ENCODE measurements around the gene C1orf159.
"Not testable (repeated sequence)": the region's sequence is repeated elsewhere in the genome, so short reads cannot be mapped to it uniquely, and the experiment has no call there.

Gene C1orf159

DNA sequence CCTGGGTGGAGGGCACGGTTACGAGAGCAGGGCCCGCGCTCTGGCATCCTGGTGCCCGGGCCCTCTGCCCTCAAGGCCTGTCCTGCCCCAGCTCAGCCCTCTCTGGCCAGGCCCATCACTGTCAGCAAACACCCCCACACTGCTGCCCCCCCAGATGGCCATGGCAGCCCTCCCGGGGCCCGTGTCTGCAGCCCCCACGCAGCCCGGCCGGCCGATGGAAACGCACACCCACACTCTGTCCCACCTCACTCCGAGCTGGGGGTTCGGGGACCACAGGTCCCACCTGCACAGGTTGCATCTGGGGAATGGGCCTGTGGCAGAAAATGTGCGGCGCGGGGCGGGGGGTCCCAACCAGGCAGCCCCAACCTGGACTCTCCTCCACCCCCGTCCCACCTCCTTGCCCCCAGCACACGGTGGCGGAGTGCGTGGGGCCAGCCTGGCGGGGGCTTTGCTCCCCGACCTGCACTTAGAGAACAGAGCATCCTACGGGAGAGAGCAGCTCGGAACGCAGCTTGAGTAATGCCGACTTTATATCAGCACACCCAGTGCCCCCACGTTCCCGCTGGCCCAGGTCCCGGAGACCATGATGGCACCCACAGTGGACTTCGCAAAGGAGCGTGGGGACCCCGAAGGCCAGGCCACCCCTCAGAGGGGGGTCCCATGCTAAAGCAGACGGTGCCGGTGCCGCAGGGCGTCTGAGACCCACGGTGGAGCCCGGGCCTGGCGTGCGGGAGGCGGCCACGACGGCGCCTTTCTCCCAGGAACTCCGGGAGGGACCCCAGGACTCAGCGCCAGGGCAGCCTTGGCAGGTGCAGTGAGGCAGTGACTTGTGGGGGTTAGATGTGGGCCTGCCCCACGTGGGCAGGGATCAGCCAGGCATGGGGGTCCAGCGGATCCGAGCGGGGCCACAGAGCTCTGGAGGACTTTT is 34.3 kb downstream of the C1orf159 start:
- DNase-seq (ENCODE audit: low read depth), result no peak

DNA sequence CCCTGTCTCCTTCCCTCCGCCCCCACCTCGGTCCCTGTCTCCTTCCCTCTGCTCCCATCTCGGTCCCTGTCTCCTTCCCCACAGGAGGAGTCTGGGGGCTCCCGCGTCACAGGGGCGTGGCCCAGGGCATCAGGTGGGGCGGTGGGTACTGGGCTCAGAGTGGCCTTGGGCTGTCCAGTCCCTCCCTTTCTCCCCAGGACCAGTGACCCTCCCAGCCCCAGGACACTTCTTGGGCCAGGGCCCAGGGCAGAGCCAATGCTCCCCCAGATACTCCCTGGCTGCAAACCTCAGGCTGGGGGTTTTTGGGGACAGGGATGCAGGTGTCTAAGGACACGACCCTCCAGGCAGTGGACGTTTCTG is 35.0 kb downstream of the C1orf159 start:
- DNase-seq (ENCODE audit: low read depth), result no peak

DNA sequence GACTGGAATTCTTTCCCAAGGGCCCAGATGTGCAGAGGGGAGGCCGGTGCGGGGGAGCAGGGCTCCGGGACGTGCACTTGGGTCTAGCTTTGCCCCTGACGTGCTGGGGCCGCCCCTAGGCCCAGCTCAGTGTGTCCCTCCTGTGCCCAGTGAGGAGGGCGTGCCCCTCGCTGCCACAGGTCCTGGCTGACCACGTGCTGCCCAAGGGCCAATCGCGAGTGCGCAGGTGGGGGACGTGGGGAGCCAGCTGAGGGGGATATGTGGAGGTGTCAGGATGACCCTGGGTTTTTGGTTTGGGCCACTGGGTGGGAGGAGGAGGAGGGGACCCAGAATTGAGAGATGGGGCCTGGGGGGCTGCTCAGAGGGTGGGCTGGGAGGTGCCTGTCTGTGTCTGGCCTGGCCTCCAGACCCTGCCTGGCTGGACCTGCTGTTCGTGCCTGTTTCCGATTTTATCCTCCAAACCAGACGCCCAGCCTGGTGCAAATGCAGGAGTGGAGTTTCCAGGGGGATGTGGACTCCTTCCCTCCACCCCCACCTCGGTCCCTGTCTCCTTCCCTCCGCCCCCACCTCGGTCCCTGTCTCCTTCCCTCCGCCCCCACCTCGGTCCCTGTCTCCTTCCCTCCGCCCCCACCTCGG is 35.6 kb downstream of the C1orf159 start:
- DNase-seq (ENCODE audit: low read depth), result no peak

DNA sequence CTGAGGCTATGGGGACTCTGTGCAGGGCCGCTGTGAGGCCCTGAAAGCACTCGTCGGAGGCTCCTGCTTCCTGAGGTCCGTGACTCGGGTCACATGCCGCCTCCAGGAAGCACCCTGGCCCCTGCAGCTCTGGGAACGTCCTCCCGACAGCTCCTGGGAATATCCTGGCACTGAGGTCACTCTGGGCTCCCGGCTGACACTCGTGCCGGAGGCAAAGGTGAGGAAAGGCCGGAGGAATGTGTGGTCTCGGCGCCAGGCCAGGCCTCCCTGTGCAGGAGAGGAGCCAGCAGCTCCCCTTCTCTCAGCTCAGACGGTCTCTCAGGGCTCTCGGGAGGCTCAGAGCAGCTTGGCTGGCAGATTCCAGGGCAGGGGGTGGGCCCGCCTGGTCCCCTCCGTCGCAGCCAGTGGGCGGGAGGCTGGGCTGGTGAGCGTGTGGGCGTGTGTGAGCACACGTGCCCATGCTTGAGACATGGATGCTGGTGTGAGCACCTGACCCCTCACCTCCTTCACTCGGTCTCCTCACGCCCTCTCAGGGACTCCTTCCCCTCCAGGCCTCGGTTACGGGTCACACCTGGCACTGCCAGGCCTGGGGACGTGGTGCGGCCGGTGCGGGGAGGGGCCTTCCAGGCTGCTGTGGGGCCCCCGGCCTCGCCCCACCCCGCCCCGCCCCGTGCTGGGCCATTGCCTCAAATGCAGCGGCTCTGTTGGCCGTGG is 36.3 kb downstream of the C1orf159 start:
- DNase-seq (ENCODE audit: low read depth), result no peak

DNA sequence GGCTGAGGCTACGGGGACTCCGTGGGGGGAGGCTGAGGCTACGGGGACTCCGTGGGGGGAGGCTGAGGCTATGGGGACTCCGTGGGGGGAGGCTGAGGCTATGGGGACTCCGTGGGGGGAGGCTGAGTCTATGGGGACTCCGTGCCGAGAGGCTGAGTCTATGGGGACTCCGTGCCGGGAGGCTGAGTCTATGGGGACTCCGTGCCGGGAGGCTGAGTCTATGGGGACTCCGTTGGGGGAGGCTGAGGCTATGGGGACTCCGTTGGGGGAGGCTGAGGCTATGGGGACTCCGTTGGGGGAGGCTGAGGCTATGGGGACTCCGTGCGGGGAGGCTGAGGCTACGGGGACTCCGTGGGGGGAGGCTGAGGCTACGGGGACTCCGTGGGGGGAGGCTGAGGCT is 38.5 kb downstream of the C1orf159 start:
- DNase-seq (ENCODE audit: low read depth), result not testable (repeated sequence)

DNA sequence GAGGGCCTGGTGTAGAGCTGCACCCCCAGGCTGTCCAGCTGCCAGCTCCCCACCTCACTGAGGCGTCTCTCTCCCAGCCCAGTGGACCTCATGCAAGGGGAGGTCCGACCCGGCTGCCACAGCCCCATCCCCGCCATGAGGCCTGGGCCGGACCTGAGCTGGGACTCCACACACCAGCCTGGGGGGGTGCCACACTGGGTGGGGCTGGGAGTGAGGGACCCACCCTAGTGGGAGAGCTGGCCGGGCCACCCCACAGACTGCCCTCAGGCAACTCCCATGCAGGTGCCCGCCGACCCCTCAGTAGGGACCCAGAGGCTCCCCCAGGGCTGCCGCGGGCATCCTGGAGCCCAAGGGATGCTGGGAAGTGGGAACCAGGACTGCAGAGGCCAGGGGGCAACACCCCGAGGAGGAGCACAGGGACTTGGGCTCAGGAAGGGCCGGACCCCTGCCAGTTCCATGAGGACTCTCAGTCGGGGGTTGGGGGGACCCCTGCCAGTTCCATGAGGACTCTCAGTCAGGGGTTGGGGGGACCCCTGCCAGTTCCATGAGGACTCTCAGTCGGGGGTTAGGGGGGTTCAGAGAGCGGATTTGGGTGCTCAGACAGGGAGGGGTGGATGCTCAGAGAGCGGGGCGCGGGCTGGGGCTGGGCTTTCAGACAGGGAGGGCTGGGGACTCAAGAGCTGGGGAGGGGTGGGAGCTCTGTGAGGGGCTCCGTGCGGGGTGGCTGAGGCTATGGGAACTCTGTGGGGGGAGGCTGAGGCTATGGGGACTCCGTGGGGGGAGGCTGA is 40.5 kb downstream of the C1orf159 start:
- DNase-seq (ENCODE audit: low read depth), result no peak

DNA sequence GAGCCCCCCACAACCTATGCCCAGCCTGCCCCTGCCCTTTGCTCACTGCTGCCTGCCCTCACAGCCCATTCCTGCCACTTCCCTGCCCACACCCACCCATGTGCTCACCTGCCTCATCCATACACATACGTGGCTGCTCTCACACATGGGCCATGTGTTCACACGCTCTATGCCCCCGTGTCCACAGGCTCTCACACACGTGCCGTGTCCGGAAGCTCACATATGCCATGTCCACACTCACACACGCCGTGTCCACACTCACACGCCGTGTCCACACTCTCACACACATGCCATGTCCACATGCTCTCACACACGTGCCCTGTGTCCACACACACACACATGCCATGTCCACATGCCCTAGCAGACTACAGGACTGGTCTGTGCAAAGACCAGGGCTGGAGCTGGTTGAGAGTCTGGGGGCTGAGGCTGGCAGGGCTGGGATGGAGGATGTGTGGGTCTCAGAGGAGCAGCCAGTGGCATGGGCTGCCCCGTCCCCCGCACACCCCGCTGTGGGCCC is 41.2 kb downstream of the C1orf159 start:
- no peak for DNase-seq (ENCODE audit: low read depth)

DNA sequence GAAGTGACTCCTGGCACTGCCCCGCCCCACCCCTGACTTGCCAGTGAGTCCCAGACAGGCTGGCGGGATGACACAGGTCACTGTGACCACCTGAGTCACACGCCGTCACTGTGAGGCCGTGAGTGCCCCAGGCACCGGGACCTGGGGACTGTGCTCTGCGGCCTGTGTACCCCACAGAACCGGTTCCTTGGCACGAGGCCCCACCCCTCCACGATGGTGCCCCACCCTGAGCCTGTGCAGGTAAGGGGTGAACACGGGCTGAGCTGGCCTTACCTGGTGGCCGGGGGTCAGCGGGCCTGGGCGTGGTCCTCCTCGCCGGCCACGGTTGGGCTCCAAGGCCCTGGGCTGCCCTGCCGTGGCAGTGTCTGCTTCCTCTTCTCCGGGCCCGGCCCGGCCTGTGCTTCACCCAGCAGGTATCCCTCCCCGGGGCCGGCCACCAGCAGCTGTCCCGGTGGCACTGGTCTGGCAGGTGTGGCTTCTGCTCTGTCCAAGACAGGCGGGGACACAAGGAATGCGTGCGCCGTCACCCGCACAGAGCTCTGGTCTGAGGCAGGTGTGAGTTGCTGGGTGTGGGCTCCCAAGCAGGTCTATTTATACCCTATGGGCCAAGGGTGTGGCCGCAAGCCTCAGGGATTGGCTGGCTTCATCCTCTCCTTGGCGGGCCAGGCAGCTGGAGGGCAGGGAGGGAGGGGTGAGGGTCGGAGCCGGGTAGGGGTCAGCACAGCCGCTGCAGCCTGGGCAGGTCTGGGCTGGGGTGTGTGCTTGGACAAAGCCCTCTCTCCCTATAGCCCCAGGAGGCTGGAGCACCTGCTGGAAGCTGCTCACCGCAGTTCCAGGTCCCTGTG is 41.9 kb downstream of the C1orf159 start, which contains the start of gene RNF223:
RNF223 (minus strand) TSS at position 564 of the 845 bp plus-strand sequence. CDS start 1,740 bp downstream, outside the sequence.
- no peak for DNase-seq (ENCODE audit: low read depth)

DNA sequence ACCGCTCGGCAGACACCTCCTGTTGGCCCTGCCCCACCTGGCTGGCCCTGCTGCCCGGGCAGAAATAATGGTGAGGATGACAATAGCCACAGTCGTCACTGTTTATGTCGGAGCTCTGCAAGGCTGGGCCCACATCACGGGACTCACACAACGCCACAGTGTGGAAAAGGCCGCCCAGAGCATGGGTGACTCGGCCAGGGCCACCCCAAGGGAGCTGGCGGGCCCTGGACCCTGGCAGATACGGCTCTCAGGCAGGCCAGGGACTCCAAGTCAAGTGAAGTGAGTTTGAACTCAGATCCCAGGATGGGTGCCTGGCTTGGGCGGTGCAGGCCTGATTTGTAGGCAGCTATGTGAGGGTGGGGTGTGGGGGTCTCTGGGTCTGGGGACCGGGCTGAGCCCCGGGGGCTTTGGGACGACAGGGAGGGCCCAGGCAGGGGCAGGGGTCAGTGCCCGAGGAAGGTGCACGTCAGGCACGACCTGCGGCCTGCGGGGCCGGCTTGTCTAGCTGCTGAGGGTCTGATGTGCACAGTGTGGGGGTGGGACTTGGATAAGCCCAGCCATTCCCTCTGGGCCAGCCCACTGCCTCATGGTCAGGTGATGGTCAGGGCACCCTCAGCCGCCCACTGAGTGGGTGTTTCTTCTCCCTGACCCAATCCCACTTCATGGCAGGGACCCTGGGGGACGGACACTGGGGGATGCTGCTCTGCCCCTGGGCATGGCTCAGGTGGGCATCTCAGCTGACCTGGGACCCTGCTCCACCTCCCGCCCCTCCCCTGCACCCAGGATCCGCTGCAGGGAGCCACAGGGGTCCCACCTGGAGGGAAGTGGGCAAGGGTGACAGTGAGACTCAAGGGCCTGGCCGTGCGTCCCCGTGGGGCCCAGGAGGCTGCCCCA is 42.8 kb downstream of the C1orf159 start:
- DNase-seq (ENCODE audit: low read depth), result no peak

DNA sequence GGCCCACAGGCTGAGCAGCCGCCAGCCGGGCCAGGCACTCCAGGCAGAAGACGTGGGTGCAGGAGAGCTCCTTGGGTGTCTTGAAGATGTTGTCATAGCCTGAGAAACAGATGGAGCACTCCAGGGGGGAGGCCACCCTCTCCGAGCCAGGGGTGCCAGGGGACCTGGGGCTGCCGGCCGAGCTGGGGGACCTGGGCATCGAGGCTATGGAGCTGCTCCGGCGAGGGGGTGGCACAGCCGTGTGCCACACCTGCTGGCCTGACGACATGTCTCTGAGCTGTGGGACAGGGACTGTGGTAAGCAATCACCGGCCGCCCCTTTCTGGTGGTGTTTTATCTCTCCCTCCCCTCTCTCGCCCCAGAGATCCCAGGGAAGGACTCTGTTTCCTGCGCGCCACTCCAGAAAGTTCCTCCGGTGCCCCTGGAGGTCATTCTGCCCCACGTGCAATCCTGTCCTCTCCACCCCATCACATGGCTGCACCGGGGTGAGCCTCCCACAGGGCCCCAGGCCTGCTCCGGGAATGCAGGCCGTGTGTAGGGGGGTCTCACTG is 43.5 kb downstream of the C1orf159 start:
- DNase-seq (ENCODE audit: low read depth), result no peak

DNA sequence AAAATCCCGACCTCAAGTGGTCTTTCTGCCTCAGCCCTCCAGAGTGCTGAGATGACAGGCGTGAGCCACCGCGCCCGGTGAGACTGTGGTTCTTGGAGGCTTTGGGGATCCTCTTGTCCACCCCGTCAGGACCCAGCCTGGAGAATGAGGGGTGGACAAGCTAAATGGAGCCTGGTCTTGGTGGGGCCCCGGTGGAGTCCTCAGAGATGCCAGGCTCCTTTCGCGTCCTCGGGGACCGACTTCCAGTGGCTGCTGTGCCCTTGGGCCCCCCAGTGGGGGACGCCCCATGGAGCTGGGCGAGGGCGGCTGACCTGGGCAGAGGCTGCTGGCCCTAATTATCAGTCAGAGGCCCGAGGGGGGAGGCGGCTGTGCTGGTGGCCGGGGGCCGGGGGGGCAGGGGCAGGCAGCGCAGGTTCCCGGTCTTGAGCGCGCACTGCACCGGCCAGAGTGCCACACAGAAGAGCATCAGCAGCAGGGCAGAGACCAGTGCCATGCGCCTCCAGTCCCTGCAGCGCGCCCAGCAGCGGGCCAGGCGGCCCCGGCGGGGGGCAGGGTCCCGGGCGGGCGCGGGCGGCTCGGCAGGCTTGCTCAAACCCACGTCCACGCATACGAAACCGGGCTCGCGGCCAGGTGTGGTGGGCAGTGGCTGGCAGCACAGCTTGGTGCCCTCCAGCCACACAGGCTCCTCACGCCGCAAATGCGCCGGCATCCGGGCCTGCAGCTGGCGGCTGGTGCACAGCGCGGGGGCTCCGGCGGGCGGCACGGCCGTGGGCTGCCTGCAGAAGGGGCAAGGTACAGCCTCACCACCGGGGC is 44.2 kb downstream of the C1orf159 start:
- DNase-seq (ENCODE audit: low read depth), result no peak

DNA sequence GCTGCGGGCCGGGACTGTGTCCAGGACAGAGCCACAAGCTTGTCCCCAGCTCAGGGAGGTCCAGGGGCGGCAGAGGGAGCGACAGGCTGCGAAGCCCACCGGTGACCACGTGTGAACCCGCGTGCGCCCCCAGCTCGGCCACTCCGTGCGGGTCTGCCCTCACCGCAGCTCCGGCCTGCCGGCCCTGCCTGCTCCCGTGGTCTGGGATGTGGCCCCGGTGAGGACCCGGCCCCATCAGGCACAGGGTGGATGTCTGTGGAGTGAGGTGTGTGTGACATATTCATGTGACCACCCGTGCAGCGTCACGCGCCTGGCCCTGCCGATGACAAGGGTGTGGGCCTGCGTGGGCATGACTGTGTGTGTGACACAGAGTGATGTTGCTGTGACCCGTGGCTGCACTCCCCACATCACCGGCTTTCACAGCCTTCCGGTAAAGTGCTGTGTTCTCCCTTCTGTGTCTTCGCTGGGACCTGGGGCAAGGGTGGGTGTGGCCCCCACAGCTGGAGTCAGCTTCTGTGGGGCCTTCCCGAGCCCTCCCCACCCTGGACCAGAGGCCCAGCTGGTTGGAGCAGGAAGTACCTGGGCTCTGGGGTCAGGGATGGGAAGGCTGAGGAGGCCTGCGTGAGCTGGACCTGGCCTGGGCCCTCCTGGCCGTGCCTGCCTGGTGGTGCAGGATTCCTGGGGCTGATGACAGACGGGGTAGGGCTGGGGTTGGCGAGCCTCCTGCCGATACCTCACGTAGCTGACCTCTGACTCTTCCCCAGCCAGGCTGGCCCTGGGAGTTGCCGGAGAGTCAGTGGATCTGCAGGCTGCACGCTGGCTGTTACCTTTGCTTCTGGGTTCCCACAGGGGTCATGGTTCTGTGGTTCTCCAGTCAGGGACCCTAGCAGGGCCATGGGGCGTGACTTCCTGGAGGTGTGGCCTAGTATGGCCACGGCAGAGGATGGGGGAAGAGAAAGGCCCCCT is 45.9 kb downstream of the C1orf159 start:
- no peak for DNase-seq (ENCODE audit: low read depth)

DNA sequence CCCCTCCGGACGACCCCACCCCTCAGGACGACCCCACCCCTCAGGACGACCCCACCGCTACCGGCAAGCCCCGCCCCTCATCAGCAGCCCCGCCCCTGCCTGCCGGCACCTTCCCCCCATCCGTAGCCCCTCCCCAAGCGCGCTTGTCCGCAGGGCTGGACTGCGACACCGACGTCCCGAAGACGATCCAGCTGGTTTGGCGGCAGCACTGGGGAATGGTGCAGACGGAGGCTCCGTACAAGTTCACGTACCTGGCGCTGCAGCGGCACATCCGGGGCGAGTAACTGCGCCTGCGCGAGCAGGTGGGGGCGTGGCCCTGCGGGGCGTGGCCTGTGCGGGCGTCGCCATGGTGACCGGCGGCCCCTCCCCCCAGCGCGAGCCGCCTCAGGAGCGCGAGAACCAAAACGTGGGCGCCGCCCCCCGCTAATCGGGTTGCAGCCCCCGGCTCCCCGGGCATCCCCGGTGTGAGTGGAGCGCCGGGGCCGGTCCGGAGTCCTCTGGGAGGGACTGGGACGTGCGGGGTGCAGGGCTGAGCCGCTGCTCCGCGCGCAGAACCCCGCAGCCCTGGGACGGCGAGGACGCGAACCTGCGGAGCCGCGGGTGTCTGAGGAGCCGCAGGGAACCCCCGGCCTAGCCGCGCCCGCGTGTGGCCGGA is 46.7 kb downstream of the C1orf159 start:
- DNase-seq (ENCODE audit: low read depth), result no peak

DNA sequence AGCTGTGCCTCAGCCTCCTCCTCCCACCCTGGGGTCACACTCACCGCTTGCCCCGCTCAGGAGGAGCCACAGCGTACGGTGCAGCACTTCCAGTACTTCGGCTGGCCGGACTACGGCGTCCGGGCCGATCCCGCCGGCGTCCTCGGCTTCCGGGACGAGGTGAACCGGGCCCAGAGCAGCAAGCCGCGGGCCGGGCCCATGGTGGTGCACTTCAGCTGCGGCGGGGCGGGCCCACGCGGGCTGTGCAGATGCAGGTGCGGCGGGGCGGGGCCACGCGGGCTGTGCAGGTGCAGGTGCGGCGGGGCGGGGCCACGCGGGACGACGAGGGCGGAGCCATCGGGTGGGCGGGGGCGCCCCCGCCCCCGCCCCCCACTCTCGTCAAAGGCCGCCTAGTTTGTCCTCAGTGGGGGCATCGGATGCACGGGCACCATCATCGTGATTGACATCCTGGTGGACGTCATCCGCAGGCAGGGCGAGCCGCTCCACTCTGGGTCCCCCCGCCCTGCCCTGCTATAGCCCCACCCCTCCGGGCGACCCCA is 47.3 kb downstream of the C1orf159 start:
- no peak for DNase-seq (ENCODE audit: low read depth)

DNA sequence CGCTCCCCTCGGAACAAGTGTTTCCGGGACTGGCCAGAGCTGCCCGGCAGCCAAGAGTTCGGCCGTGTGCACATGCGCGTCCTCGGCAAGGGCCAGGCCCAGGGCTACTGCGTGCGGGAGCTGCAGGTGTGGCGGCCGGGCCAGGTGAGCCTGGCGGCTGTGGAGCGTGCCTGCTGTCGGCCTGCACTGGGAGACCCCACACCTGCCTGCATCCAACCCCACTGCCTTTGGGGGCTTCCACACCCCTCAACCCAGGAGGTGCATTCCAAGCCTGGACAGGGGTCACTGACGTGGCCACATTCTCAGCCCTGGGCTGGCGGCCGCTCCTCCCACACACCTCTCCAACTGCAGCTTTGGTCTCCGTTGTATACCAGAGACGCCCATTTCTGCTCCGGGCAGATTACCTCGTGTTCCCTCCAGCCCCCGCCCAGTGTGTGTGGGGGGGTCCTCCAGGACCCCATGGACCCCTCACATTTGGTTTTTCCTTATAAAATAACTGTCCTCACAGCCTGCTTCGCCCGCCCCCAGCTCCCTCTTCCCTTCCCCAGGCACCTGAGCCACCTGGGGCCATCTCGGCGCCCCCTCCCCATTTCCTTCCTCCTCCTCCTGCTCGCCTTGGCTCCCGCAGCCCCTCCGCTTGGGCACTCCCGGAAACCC is 47.9 kb downstream of the C1orf159 start:
- no peak for DNase-seq (ENCODE audit: low read depth)

DNA sequence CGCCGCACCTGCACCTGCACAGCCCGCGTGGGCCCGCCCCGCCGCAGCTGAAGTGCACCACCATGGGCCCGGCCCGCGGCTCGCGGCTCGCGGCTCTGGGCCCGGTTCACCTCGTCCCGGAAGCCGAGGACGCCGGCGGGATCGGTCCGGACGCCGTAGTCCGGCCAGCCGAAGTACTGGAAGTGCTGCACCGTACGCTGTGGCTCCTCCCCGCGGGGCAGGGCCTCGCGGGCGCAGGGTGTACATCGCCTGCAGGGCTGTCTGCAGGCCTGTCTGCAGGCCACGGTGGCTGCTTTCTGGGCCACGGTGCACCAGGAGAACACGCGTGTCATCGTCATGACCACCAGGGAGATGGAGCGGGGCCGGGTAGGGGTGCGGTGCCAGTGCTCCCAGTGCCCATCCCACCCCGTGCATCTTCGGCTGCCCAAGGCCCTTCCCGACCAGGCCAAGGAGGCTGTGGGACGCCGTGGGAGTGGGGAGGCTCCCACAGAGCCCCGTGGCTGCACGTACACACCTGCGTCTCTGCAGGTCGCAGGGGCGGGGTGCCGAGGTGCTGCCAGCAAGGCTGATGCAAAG is 48.5 kb downstream of the C1orf159 start:
- DNase-seq (ENCODE audit: low read depth), result no peak

Measured in fibroblast of the conjunctiva (primary cell).